Endothelial cell of umbilical vein (primary cell): ENCODE measurements around the gene TUBGCP4.

Source experiments
- POLR2A ChIP-seq: IDR thresholded peaks from 2 replicates; pipeline ENCODE4 v1.6.1; 2012; ENCODE audit warnings: low read depth, mild to moderate bottlenecking, control low read depth, low read length
- POLR2AphosphoS5 ChIP-seq: IDR thresholded peaks from 2 replicates; pipeline ENCODE4 v1.6.1; 2012; ENCODE audit warnings: low read depth, mild to moderate bottlenecking, control low read depth, low read length, moderate library complexity; ENCODE audit not compliant: insufficient read depth
- TF ChIP-seq, protein P1 (sequence below), 2 donors: IDR thresholded peaks; 1 replicate in 1 of 2; 2 replicates in 1 of 2; pipeline ENCODE4 v1.5.1; 2011; ENCODE audit warnings: low read length in 2 of 2, mild to moderate bottlenecking in 2 of 2, moderate library complexity in 2 of 2, control low read depth in 1 of 2, inconsistent platforms in 1 of 2, low read depth in 1 of 2; ENCODE audit not compliant: insufficient read depth in 1 of 2; ENCODE audit errors: extremely low read depth in 1 of 2

DNA sequence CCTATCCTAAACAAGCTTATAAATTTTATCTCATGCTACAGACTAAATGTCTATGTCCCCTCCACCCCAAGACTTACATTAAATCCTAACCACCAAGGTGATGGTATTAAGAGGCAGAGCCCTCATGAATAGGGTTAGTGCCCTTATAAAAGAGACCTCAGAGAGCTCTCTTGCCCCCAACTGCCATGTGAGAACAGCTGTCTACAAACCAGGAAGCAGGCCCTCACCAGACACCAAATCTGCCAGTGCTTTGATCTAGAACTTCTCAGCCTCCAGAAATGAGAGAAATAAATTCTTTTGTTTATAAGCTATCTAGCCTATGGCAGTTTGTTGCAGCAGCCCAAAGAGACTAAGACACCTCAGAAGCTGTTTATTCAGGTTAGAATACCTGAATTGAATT lies 63.5 kb downstream of the TUBGCP4 start:
- TF ChIP-seq POLR2AphosphoS5 = no peak
- no peak for TF ChIP-seq POLR2A
- TF ChIP-seq, protein P1, sequence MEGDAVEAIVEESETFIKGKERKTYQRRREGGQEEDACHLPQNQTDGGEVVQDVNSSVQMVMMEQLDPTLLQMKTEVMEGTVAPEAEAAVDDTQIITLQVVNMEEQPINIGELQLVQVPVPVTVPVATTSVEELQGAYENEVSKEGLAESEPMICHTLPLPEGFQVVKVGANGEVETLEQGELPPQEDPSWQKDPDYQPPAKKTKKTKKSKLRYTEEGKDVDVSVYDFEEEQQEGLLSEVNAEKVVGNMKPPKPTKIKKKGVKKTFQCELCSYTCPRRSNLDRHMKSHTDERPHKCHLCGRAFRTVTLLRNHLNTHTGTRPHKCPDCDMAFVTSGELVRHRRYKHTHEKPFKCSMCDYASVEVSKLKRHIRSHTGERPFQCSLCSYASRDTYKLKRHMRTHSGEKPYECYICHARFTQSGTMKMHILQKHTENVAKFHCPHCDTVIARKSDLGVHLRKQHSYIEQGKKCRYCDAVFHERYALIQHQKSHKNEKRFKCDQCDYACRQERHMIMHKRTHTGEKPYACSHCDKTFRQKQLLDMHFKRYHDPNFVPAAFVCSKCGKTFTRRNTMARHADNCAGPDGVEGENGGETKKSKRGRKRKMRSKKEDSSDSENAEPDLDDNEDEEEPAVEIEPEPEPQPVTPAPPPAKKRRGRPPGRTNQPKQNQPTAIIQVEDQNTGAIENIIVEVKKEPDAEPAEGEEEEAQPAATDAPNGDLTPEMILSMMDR (IDR thresholded peaks at IDR 0.05; ENCODE audit: extremely low read depth in 1 of 2, insufficient read depth in 1 of 2, low read depth in 1 of 2, low read length in 2 of 2) = no peak
